HG03558 (cell line): ENCODE measurements around the gene CCIN.
"Not testable (repeated sequence)": the region's sequence is repeated elsewhere in the genome, so short reads cannot be mapped to it uniquely, and the experiment has no call there.

Experiments used
- ATAC-seq: cut with Tn5 transposase; IDR thresholded peaks from one replicate; pipeline ENCODE4 v1.9.1; 2021; ENCODE audit warnings: moderate number of reproducible peaks; ENCODE audit not compliant: unreplicated experiment; ENCODE audit errors: extremely low read depth

CCIN gene

DNA sequence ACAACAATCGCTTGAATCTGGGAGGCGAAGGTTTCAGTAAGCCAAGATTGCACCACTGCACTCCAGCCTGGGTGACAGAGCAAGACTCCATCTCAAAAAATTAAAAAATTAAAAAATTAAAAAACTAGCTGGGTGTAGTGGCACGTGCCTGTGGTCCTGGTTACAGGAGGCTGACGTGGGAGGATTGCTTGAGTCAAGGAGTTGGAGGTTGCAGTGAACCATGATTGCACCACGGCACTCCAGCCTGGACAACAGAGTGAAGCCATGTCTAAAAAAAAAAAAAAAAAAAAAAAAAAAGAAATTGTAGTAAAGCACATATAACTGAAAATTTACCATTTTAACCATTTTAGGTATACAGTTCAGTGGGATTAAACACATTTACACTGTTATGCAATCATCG is 13.1 kb upstream of the CCIN start:
- ATAC-seq = no peak

- no peak for ATAC-seq
These were observed 11.1 kb upstream of the CCIN start for GRCh38 chr9:36158122-36158521.

GRCh38 chr9:36158917-36159316 is 10.3 kb upstream of the CCIN start:
- ATAC-seq = no peak

DNA sequence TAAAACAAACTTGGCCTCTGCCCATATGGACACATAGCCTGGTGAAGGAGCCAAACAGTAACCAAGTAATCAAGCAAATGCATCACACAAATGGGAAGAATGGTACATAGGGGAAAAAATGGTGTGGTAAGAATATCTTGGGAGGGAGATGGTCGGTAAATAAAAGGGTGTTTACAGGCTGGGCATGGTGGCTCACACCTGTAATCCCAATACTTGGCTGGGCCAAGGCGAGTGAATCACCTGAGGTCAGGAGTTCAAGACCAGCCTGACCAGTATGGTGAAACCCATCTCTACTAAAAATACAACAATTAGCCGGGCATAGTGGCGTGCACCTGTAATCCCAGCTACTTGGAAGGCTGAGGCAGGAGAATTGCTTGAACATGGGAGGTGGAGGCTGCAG is 9.7 kb upstream of the CCIN start:
- not testable (repeated sequence) for ATAC-seq

DNA sequence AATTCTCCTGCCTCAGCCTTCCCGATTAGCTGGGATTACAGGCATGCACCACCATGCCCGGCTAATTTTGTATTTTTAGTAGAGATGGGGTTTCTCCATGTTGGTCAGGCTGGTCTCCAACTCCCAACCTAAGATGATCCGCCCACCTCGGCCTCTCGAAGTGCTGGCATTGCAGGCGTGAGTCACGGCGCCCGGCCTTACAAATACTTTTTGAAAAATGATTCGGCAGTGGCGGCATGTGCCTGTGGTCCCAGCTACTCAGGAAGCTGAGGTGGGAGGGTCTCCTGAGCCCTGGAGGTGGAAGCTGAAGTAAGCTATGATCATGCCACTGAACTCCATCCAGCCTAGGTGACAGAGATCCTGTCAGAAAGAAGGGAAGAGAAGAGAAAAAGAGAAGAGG is 9.1 kb upstream of the CCIN start:
- not testable (repeated sequence) for ATAC-seq

DNA sequence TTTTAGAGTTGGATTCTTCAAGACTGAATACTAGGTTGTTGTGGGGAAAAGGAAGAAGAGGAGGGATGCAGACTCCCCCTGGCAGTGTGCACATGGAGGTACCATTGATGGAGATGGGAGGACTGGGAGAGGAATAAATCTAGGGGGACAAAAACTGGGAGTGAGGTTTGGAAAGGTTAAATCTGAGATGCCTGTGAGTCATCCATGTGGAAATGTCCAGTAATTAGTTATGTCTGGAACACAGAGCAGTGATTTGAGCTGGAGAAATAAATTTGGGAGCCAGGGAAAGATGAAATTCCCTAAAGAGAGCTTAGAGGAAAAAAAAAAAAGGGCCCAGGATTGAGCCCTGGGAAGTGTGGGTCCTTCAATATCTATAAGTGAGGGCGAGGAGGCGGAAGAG is 8.0 kb upstream of the CCIN start:
- ATAC-seq = no peak

GRCh38 chr9:36162211-36162738 is 6.9 kb upstream of the CCIN start:
- no peak for ATAC-seq

DNA sequence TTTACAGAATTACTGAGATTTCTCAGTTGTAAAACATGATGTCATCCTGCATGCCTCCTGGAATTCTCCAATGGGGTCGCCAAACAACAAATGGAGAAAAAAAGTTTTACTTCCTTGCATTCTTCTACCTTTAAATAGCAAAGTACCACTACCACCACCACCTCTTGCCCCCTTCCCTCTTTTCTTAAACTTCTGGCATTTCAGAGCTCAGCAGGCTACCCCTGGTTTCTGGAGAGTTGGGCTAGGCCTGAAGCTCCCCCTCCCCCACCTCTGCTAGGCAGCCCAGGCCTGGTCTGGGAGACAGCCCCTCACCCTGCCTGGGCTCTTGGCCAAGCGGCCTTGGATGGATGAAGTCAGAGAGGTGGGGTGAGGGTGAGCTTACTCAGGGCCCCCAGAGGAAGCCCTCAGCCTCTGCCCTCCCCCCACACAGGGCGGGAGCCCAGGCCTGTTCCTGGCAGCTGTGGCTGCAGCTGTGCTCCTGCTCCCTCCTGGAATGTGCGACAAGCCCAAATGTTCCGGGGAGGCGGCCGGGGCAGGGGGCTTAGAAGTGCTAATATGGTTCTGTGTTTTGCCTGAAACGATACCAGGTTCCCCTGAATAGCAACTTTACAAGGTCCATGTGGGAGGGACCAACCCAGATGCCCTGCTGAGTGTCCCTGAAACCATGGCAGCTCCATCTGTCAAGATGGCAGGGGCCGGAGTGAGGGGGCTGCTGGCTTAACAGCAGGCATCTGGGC is 6.0 kb upstream of the CCIN start:
- ATAC-seq = no peak

DNA sequence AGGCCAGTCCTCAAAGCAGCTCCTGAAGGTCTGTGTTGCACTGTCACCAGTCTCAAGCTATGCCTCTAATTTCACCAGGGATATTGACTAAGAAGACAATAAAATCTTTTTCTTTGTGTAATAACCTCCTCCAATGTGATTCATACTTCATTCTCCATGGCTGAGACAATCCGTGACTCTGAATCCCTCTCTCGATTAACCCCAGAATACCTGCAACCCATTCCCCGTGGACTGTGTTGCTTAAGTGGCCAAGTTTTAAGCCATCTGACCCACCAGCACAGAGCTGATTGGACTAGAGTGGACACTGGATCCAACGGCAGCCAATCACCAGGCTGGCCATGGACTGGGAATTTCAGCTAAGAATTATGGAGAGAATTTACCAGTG is 5.4 kb upstream of the CCIN start:
- no peak for ATAC-seq

DNA sequence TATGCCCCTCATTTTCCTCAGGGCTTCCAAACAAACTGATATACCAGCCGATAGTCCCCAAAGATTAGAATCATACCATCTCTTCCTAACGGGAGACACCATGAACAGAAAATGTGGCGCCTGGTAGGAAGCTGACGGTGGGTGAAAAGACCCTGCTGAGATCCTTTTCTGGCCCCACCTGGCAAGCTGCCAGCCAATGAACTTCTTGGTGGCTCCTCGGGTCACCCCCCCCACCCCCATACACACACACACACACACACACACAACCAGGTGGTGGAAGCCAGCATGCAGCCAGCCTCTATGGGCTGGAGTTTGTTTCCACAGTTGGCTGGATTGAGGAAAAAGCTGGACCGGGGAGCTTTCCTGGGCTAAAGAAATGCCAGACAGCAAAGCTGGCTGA is 4.8 kb upstream of the CCIN start:
- ATAC-seq = no peak

- no peak for ATAC-seq
These were observed 4.2 kb upstream of the CCIN start for GRCh38 chr9:36164989-36165388.

DNA sequence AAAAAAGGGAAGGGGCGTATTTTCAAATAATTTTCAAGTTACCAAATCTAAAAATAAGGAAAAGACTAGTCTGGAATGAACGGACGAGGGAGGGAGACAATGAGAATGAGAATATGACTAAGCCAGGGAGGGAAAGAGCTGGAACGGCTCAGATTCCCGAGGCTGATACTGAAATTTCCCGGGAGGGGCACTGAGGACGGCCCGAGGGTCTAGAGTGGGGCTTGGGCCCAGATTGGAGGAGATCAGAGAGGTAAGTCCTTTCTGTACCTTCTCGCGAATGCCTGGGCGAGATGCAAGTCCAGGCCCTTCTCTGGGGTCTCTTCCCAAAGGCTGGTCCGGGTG is 3.4 kb upstream of the CCIN start:
- no peak for ATAC-seq

GRCh38 chr9:36166168-36166927 is 2.8 kb upstream of the CCIN start:
- no peak for ATAC-seq

DNA sequence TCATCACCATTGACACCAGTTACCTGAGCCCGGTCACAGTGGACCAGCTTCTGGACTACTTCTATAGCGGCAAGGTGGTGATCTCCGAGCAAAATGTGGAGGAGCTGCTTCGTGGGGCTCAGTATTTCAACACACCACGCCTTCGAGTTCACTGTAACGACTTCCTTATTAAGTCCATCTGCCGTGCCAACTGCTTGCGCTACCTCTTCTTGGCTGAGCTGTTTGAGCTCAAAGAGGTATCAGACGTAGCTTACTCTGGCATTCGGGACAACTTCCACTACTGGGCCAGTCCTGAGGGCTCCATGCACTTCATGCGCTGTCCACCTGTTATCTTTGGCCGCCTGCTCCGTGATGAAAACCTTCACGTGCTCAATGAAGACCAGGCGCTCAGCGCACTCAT is 520 bp downstream of the CCIN start:
- no peak for ATAC-seq

DNA sequence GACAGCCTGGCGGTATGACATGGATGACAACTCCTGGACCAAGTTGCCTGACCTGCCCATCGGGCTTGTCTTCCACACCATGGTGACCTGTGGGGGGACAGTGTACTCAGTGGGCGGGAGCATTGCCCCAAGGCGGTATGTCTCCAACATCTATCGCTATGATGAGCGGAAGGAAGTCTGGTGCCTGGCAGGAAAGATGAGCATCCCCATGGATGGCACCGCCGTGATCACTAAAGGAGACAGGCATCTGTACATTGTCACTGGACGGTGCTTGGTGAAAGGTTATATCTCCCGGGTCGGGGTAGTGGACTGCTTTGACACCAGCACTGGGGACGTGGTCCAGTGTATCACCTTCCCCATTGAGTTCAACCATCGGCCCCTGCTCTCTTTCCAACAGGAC is 1.3 kb downstream of the CCIN start:
- ATAC-seq = no peak

- ATAC-seq = no peak
These were observed 4.7 kb downstream of the CCIN start for GRCh38 chr9:36173861-36174260.

DNA sequence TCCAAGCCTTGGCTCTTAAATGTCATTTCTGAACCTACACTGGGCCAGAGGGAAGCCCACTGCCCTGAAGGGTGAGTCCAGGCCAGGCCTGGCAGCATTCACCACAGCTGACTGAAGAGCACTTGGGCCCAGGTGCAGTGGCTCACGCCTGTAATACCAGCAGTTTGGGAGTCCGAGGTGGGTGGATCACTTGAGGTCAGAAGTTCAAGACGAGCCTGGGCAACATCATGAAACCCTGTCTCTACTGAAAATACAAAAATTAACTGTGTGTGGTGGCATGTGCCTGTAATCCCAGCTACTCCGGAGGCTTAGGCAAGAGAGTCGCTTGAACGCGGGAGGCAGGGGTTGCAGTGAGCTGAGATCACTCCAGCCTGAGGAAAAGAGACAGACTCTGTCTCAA is 5.1 kb downstream of the CCIN start:
- no peak for ATAC-seq

DNA sequence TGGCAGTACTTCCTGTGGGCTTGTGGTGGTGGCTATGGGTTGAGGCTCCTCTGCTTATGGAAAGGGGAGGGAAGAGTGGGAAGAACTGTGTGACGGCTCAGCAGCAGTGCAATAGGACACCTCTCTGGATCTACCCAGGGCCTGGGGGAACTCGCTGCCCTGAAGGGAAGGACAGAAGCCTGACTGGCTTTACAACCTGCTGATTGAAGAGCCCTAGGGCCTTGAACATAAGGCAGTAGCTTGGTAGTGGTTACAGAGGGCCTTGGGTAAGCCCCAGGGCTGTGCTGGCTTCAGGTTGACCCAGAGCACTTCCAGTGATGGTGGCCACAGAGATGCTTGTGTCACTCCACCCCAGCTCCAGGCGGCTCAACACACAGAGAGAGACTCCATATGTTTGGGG is 5.5 kb downstream of the CCIN start:
- no peak for ATAC-seq

DNA sequence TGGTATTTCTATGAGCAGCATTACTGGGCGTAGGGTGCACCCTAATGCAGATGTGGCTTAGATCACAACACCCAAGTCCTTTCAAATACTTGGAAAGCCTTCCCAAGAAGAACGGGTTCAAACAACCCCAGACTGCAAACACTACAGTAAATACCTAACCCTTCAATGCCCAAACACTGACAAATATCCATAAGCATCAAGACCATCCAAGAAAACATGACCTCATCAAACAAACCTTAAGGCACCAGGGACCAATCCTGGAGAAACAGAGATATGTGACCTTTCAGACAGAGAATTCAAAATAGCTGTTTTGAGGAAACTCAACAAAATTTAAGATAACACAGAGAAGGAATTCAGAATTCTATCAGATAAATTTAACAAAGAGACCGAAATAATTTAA is 6.0 kb downstream of the CCIN start:
- not testable (repeated sequence) for ATAC-seq

- ATAC-seq = not testable (repeated sequence)
These were observed 7.3 kb downstream of the CCIN start for GRCh38 chr9:36176496-36176895.

- no peak for ATAC-seq
These were observed 8.4 kb downstream of the CCIN start for GRCh38 chr9:36177571-36177970.

- not testable (repeated sequence) for ATAC-seq
These were observed 11.1 kb downstream of the CCIN start for GRCh38 chr9:36180243-36180642.
